GM19463 (cell line): ENCODE measurements around the gene SEC24D.
"Not testable (repeated sequence)": the region's sequence is repeated elsewhere in the genome, so short reads cannot be mapped to it uniquely, and the experiment has no call there.

Experiments
- ATAC-seq: cut with Tn5 transposase; IDR thresholded peaks from one replicate; pipeline ENCODE4 v1.9.1; 2021; ENCODE audit warnings: mild to moderate bottlenecking, moderate library complexity; ENCODE audit not compliant: unreplicated experiment

Gene SEC24D, protein sequence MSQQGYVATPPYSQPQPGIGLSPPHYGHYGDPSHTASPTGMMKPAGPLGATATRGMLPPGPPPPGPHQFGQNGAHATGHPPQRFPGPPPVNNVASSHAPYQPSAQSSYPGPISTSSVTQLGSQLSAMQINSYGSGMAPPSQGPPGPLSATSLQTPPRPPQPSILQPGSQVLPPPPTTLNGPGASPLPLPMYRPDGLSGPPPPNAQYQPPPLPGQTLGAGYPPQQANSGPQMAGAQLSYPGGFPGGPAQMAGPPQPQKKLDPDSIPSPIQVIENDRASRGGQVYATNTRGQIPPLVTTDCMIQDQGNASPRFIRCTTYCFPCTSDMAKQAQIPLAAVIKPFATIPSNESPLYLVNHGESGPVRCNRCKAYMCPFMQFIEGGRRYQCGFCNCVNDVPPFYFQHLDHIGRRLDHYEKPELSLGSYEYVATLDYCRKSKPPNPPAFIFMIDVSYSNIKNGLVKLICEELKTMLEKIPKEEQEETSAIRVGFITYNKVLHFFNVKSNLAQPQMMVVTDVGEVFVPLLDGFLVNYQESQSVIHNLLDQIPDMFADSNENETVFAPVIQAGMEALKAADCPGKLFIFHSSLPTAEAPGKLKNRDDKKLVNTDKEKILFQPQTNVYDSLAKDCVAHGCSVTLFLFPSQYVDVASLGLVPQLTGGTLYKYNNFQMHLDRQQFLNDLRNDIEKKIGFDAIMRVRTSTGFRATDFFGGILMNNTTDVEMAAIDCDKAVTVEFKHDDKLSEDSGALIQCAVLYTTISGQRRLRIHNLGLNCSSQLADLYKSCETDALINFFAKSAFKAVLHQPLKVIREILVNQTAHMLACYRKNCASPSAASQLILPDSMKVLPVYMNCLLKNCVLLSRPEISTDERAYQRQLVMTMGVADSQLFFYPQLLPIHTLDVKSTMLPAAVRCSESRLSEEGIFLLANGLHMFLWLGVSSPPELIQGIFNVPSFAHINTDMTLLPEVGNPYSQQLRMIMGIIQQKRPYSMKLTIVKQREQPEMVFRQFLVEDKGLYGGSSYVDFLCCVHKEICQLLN

DNA sequence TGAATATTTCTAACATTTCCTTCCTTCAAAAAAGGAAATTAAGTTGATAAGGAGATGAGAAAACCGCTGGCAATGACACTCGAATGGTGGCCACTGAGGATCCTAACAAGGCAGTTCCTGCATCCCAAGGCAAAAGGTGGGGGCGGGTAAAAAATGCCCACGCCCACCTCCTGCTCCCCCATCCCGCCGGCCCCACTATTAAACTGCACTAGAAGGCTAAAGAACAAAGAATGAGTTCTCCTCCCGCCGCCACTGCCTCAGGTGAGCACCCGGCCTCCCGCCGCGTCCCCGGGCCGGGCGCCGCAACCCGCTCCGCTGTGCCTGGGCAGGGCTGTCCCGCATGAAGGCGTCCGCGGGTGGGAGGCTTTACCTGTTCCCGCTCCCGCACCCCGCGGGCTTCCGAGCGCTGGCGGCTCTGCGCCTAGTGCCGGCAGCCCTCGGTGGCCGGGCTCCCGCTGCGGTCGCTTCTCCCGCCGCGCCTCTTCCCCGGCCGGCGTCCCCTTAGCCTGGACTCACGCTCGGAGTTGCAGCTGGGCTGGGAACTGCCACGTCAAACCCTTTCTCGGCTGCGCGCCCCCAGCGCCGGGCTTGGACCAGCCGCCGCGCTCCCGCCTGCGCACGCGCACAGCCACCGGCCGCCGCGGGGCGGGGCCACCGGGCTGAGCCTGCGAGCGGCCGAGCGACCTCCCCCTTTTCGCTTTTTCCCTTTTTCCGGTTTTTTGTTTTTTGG lies at the start of gene SEC24D:
Gene SEC24D (minus strand): TSS at position 556 of the 730 bp plus-strand sequence. CDS start 2,430 bp downstream, outside the sequence.
- peak; percentile 71 for ATAC-seq

DNA sequence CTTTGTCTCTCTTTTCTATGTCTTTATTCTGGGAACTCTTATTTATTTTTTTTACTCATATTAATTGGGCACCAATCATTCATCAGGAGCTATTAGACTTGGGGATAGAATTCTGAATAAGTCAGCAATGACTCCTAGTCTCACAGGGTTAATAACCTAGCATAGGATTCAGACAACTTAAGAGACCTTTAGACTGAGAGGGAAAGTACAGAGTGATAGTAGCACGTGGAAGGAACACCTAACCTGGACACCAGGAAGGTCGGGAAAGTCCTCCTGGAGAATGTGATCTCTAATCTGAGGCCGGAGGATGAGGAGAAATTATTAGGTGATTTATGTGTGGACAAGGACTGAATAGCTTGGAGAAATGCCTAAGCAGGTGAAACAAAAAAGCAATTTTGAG lies 48.8 kb upstream of the SEC24D start:
- no peak for ATAC-seq

DNA sequence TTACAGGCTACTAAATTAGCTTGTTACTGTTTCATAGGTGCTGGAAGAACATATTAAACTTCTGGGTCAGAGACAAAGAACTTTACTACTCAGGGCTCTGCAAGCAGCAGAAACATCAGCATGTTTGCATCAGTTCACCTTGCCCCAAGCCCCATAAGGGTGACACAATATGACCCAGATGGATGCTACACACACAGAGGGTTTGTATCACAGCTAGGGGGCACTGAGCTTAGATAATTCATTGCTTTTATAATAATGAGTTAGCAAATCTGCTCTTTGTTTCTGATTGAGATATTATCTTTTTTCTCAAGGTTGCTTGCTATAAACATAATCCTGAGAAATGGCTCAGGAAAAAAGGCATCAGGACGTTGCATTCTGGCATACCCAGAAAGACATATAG lies 47.9 kb upstream of the SEC24D start:
- ATAC-seq = no peak

DNA sequence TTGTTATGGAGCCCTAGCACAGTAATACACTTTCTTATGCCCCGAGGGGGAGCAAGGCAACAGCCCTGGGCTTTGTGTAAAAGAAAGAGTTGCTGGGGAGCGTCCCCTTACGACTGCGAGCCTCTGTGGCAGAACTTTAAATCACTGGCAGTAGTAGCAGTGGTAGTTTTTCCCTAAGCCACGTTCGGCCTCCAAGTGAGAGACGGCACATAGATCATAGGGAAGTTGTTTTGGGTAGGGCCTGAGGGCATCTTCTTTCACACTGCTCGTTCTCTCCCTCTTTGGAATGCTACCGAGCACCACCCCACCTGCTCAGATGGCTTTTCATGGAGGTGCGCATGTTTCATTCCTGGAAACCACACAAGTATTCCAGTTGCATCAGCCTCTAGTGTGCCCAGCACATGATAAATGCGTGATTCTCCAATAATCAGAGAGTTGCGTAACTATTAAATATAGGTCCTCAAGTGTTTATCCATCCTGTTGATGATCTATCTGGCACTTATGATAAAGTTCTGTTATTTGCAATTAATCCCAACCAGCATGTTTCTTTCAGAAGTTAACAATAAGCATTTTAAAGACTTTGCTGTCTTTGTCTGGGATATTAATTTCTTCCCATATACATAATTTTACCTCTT lies 45.7 kb upstream of the SEC24D start:
- no peak for ATAC-seq

DNA sequence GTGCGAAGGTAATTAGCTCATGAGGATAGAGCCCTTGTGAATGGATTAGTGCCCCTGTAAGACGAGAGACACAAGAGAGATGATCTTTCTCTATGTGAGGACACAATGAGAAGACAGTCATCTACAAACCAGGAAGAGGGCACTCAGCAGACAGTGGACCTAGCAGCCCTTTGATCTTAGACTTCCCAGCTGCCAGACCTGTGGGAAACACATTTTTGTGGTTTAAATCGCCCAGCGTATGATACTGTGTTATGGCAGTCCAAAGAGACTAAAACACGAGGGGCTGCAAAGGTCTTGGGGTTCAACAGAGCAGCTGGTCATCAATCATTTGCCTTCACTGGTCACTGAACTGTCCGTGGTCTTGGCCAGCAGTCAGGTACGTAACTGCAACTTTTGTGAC lies 43.5 kb upstream of the SEC24D start:
- ATAC-seq = no peak

DNA sequence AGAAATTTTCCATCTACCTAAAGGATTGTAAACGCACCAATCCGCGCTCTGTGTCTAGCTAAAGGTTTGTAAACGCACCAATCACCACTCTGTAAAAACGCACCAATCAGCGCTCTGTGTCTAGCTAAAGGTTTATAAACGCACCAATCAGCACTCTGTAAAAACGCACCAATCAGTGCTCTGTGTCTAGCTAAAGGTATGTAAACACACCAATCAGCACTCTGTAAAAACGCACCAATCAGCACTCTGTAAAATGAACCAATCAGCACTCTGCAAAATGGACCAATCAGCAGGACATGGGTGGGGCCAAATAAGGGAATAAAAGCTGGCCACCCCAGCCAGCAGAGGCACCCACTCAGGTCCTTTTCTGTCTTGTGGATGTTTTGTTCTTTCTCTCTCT lies 42.6 kb upstream of the SEC24D start:
- not testable (repeated sequence) for ATAC-seq

DNA sequence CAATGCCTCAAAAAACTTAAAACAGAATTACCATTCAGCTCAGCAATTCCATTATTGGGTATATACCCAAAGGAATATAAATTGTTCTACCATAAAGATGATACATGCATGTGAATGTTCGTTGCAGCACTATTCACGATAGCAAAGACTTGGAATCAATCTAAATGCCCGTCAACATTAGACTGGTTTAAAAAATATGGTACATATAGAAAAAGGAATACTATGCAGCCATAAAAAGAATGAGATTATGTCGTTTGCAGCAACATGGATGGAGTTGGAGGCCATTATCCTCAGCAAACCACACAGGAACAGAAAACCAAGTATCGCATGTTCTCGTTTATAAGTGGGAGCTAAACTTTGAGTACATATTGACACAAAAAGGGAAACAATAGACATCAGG lies 41.9 kb upstream of the SEC24D start:
- ATAC-seq = no peak

DNA sequence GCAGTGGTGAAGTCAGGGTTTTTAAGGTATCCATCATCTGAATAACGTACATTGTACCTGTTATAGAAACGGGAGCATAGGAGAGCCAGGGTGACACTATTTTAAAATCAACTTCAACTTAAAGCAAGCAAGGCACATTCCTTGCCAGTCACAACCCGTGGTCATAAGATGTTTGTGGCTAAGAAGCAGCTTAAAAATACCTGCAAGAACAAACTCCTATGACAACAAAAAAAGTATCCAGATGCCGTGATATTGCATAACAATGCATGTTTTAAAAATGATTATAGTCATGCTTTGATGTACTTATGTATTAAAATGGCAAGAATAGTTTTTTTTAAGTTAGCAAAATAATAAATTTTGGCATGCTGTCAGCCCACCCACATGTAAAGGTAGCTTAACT lies 36.3 kb upstream of the SEC24D start:
- ATAC-seq = no peak

DNA sequence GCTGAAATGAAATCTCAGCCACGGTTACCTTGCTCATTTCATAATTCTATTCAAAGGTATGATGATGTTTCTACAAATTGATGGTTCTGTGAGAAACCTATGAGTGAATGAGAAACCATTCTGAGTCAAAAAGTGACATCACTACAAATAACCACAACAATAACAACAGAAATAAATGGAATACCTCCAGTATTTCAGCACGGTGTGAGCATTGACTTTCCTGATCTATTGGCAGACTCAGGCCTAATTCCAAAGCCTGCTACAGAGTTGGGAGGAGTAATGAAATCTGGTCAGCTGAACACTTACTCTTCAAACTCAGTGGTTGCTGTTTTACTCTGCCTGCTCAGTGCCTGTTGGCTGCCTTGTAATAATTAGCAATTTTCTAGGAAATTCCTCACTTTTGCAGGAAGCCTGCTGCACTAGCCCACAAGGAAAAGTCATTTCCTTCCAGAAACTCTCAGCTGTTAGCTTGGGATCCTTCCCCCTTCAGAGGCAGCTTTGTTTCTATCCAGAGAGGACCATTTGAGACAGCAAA lies 33.9 kb upstream of the SEC24D start:
- ATAC-seq = no peak

DNA sequence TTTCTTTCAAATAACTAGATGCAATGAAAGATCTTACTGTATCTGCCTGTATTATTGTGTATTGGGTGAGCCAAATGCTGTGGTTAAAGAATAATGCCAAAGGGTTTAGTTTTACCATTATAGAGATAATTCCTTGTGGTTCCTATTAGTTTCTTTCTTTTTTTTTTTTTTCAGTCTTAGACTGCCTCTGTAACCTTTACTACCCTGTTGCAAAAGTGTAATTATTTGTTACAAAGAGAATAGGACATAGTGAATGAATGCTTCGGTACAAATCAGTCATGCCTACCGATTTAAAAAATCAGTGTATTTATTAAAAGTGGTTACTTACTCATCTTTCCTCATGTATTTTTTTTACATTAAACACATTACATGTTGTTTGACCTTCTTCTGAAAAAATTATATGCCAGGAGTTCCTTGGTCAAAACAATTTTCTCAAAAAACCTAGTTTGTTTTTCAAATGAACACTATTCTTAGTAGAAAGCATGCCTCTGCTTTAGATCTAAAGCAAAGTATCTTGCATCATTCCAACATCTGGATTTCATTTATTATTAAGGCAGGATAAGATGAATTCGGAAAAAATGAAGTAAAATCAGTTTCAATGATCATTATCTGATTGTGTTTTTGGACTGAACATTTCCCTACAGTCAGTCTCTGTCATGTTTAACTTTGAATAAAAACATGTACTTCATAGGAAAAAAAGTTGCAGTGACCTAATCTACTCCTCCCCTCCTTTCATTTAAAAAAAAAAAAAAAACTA lies 31.6 kb upstream of the SEC24D start:
- no peak for ATAC-seq

DNA sequence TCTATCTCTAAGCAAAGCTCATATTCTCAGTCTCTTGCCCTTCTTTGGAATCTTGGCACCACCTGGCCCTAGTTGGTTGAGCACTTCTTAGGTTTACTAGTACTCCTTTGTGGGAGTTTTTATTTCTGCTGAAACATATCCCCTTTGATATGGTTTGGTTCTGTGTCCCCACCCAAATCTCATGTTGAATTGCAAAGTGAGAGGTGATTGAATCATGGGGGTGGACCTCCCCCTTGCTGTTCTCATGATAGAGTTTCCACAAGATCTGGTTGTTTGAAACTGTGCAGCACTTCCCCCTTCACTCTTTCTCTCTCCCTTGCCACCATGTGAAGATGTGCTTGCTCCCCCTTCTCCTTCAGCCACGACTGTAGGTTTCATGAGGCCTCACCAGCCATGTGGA lies 30.5 kb upstream of the SEC24D start:
- no peak for ATAC-seq

DNA sequence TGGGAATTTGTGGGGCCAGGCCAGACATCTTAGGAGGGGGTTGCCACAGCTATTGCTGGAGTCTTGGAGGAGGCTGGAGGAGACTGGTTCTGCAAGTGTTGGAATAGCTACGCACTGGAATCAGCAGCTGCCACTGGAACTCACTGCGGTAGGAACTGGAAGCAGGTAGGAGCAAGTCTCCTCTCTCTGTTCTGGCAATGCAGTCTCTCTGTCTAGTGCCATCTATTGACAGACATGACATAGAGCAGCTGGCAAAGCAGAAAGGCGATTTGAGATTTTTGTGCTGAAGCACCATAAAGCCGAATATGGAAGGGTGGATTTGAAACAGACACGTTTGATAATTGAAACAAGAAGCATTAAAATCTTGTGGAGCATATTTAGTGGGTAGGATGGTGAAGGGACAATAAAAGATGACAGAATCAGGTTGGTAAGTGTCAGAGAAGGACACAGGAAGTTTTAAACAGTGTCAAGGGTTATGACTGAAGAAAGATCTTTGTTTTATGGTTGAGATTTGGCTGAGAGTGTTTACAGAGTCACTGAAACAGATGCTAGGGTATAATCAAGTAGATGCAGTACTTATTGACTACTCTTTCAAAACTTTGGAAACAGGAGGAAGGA lies 29.3 kb upstream of the SEC24D start:
- peak; percentile 64 for ATAC-seq

DNA sequence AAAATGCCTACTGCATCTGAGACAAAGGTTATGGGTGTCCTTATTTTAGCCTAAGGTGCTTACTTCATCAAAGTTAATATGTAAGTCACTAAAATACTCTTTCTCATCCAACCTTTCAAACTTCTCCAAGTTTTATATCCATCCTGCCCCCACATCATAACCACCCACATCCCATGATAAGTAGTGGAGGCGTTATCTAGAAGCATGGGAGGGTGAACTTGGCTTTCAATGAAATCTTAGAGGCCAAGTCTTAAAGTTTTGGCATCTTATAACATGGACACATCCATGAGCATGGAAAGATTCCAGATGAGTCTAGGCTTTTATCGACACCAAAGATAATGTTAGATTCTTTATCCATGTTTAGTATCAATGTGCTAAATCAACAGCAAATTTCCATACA lies 22.9 kb upstream of the SEC24D start:
- ATAC-seq = no peak

DNA sequence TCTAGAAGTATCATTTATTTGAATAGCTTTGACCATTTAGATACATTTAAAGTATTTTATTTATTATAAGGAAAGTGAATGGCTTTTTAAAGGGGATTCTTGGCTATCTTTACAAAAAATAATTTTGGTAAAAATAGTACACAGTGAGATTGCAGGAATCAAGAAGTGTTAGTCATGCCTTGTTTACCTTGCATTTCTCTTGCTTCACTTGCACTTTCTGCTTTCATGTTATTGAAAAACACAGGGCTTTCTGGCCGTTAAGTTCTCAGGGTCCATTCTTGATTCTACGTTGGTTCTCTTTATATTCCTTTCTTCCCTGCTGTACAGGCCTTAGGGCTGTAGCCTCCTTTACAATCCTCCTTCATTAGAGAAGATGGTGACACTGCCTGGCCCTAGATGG lies 21.8 kb upstream of the SEC24D start:
- no peak for ATAC-seq

DNA sequence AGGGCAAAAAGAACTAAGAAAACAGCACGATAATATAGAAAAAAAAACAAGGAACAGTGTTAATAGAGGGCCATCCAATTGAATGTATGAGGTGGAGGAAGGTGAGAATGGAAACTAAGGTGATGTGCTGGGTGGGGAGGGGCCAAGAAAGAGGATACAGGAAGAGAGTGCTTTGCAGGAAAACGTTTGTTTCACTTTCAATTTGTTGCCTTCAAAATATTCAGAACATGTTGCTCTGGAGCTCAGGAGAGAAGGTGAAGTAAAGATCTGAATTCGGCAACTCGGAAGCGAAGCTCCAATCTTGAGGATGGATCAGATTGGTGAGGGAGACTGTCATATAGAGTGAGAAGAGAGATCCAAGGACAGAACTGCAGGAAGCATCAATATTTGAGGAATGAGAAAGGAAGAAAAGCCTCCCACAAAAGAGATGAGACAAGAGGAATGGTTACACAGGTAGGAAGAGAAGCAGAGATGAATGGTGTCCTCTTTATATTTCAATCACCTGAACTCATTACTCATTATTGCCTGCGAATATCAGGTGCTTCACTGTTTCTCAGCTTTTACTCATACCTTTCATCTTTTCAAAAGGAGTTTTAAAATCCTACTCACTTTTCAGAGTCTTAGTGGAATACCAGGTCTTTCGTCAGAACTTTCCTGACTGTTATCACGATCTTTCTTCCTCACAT lies 14.7 kb upstream of the SEC24D start:
- peak; percentile 91 for ATAC-seq

DNA sequence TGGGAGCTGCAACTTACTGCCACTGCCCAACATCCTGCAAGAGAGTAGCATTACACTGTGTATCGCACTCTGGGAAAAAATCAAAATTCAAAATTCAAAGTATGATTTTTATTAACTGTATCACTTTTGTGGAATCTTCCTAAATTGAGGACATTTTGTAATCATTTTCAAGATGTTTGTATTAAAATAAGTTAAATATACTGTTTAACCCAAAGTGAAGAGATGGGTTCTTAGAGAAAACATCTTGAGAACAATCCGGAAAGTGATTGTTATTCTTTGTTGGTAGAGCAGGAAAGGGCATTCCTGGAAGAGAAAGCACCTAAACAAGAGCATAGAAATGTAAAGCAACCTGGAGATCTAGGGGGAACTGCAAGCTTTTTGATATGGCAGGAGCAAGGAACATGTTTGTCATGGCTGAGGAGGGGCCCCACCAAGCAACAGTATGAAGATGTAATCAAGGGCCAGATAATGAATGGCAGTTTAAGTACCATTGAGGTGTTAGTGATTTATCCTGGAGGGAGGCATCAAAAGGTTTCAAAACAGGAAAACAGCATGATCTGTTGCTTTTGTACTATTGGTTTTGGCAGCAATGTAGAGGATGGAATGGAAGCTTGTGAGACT lies 14.1 kb upstream of the SEC24D start:
- peak; percentile 7 for ATAC-seq

DNA sequence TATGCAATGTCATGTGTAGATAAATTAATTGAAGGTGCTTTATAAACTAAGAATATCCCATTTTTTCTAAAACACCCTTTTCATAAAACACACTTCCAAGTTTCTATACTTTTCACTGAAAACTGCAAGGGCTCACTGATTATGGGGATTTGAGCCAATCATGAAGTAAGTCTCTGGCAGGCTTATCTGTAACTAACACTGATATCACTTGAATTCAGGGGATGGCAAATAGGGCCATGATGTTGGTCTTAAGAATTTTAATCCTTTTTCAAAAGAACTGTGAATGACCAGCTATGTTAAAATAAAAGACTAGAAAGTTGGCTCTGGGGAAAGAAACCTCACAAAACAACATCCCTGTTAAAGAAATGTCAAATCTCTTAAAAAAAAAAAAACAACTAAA lies 13.0 kb upstream of the SEC24D start:
- no peak for ATAC-seq

DNA sequence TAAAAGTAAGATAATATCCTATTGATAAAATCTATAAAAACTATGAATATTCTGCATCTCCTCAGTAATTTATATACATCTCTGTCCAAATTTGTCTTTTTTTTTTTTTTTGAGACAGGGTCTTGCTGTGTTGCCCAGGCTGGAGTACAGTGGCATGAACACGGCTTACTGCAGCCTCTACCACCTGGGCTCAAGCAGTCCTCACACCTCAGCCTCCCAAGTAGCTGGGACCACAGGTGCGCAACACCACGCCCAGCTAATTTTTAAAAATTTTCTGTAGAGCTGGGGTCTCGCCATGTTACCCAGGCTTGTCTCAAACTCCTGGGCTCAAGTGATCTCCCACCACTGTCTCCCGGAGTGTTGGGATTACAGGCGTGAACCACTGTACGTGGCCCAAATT lies 12.3 kb upstream of the SEC24D start:
- ATAC-seq = no peak
